GM23248 (cell line): ENCODE results near the gene TAPBP. TPM values are rescaled to one million over a fixed set of nuclear protein-coding genes. Genes with fewer than 3 reads are reported as not detected.

Experiments used
- DNase-seq: peaks from one replicate; pipeline ENCODE4 v3.0.0-alpha.2; 2015
- H2AFZ ChIP-seq: fragments of 200-600 bp; sonication (generic); 2 replicates; pipeline ENCODE4 v1.6.1; 2016; ENCODE audit warnings: antibody characterized with exemption
- H3F3A ChIP-seq: fragments of 200-600 bp; sonication (generic); 2 replicates; pipeline ENCODE4 v1.6.1; 2016; ENCODE audit warnings: mild to moderate bottlenecking, antibody characterized with exemption, mixed run types; ENCODE audit not compliant: insufficient read depth
- H3K27ac ChIP-seq: fragments of 200-600 bp; sonication (generic); 2 replicates; pipeline ENCODE4 v1.5.1; 2016; ENCODE audit warnings: mild to moderate bottlenecking
- H3K27me3 ChIP-seq: fragments of 200-600 bp; sonication (generic); replicated peaks from 2 replicates; pipeline ENCODE4 v1.6.1; 2016; ENCODE audit warnings: mild to moderate bottlenecking; ENCODE audit not compliant: insufficient read depth
- H3K36me3 ChIP-seq: fragments of 200-600 bp; sonication (generic); 2 replicates; pipeline ENCODE4 v1.6.1; 2016; ENCODE audit warnings: low read depth, mild to moderate bottlenecking
- H3K4me1 ChIP-seq: fragments of 200-600 bp; sonication (generic); 2 replicates; pipeline ENCODE4 v1.6.1; 2016; ENCODE audit warnings: mild to moderate bottlenecking; ENCODE audit not compliant: insufficient read depth
- H3K4me2 ChIP-seq: fragments of 200-600 bp; sonication (generic); one replicate; pipeline ENCODE4 v1.6.1; 2016; ENCODE audit warnings: mild to moderate bottlenecking; ENCODE audit not compliant: unreplicated experiment
- H3K4me3 ChIP-seq: fragments of 200-600 bp; sonication (generic); 2 replicates; pipeline ENCODE4 v1.5.1; 2016; ENCODE audit warnings: mild to moderate bottlenecking
- H3K79me2 ChIP-seq: fragments of 200-600 bp; sonication (generic); 2 replicates; pipeline ENCODE4 v1.6.1; 2016; ENCODE audit warnings: mild to moderate bottlenecking; ENCODE audit not compliant: insufficient read depth
- H3K9ac ChIP-seq: fragments of 200-600 bp; sonication (generic); 2 replicates; pipeline ENCODE4 v1.6.1; 2016; ENCODE audit warnings: mild to moderate bottlenecking
- H3K9me2 ChIP-seq: fragments of 200-600 bp; sonication (generic); 2 replicates; pipeline ENCODE4 v1.6.1; 2016; ENCODE audit warnings: mixed run types, mild to moderate bottlenecking, moderate library complexity; ENCODE audit not compliant: insufficient read depth
- H3K9me3 ChIP-seq: fragments of 200-600 bp; sonication (generic); one replicate; pipeline ENCODE4 v1.6.1; 2017; ENCODE audit warnings: low read depth
- H4K20me1 ChIP-seq: fragments of 200-600 bp; sonication (generic); 2 replicates; pipeline ENCODE4 v1.6.0; 2016; ENCODE audit not compliant: insufficient read depth
- EZH2 ChIP-seq: fragments of 200-600 bp; sonication (generic); IDR thresholded peaks from 2 replicates; pipeline ENCODE4 v1.6.1; 2018; ENCODE audit warnings: antibody characterized with exemption, mild to moderate bottlenecking; ENCODE audit not compliant: insufficient read depth, poor library complexity, severe bottlenecking
- EZH2phosphoT487 ChIP-seq: fragments of 200-600 bp; sonication (generic); IDR thresholded peaks from 2 replicates; pipeline ENCODE4 v1.6.1; 2018; ENCODE audit warnings: antibody characterized with exemption, moderate library complexity, mild to moderate bottlenecking, low read depth; ENCODE audit not compliant: insufficient read depth
- WGBS, 2 experiments: methylation state at CpG; one replicate each; pipeline ENCODE4 v1.1.6; 2015 to 2017; ENCODE audit warnings: low lambda C conversion rate in 2 of 2, low coverage in 1 of 2; ENCODE audit errors: missing lambda C conversion rate in 2 of 2; 5-methylcytosine and 5-hydroxymethylcytosine counted together
- in situ Hi-C: fragments of 300-500 bp; cut with MboI; formaldehyde crosslinking; loops from 2 replicates; pipeline ENCODE4 v1.15.0; 2020
- polyA plus RNA-seq: library from polyadenylated mRNA; unstranded; fragments of >200 nt; fragmentation: Nextera tagmentation; extraction: Ambion mirVana; gene quantifications from 2 replicates; pipeline ENCODE4 v1.2.1, GENCODE V29; 2016
- total RNA-seq: library from RNA; depleted of rRNA; stranded (reverse); fragments of >200 nt; shearing (Covaris generic); gene quantifications from 2 replicates; pipeline ENCODE4 v1.2.3, GENCODE V29; 2014

The TAPBP gene
- total and polyA plus RNA-seq, 2 experiments from 2014 or later, result 68.7 to 75.8 TPM

- H2AFZ ChIP-seq, result peak overlapping the region; percentile 41
- H3K4me3 ChIP-seq, result peak overlapping the region; percentile 94
- H3K36me3 ChIP-seq, result peaks cover 9% of the 10 kb centered on the region; the same call in 1 of the 2 replicates
- peaks cover 64% of the 10 kb centered on the region for H3K79me2 ChIP-seq
- H3K9ac ChIP-seq, result peak overlapping the region; percentile 91
- DNase-seq, result peak; percentile 80
- in situ Hi-C loops, result no loop called here
- H3K9me3 ChIP-seq, result no peaks in the 10 kb centered on the region
- 1% methylated on average over 29 to 32 of the region's 33 CpGs for WGBS, 2 experiments
- peak overlapping the region; percentile 93 for H3K4me2 ChIP-seq
- H4K20me1 ChIP-seq, result no peaks in the 10 kb centered on the region; the same call in 1 of the 2 replicates
- H3K4me1 ChIP-seq, result peaks cover 8% of the 10 kb centered on the region
- TF ChIP-seq EZH2 (no peak), EZH2phosphoT487 (no peak)
- no peaks in the 10 kb centered on the region for H3K27me3 ChIP-seq
- no peaks in the 10 kb centered on the region for H3K9me2 ChIP-seq
- H3F3A ChIP-seq, result peaks cover 4% of the 10 kb centered on the region
- H3K27ac ChIP-seq, result peak overlapping the region; percentile 90
These were observed 671 bp downstream of the TAPBP start for GRCh38 chr6:33313105-33313708.

GRCh38 chr6:33312361-33313104 lies 1.3 kb downstream of the TAPBP start:
- peak; percentile 86 for DNase-seq
- Histone ChIP-seq H3F3A (no peaks in the 10 kb centered on the region), H3K4me3 (peak overlapping the region; percentile 94), H4K20me1 (no peaks in the 10 kb centered on the region; the same call in 1 of the 2 replicates), H3K9ac (peak overlapping the region; percentile 91), H3K4me2 (peak overlapping the region; percentile 93), H3K9me3 (no peaks in the 10 kb centered on the region), H2AFZ (peak overlapping the region; percentile 41), H3K79me2 (peaks cover 71% of the 10 kb centered on the region), H3K27me3 (no peaks in the 10 kb centered on the region), H3K36me3 (peaks cover 9% of the 10 kb centered on the region; the same call in 1 of the 2 replicates), H3K9me2 (no peaks in the 10 kb centered on the region), H3K27ac (peak overlapping the region; percentile 90), H3K4me1 (peaks cover 6% of the 10 kb centered on the region; the same call in 1 of the 2 replicates)
- 14 to 15% methylated on average over 28 of the region's 29 CpGs for WGBS, 2 experiments
- TF ChIP-seq EZH2phosphoT487 (no peak), EZH2 (no peak)
- in situ Hi-C loops, result no loop called here

- in situ Hi-C loops, result no loop called here
- Histone ChIP-seq H3F3A (peaks cover 6% of the 10 kb centered on the region; the same call in 1 of the 2 replicates), H3K27me3 (no peaks in the 10 kb centered on the region), H3K79me2 (peaks cover 100% of the 10 kb centered on the region), H3K9me3 (no peaks in the 10 kb centered on the region), H3K4me2 (no peak overlapping the region), H3K4me3 (no peak overlapping the region), H4K20me1 (no peaks in the 10 kb centered on the region; the same call in 1 of the 2 replicates), H3K9me2 (no peaks in the 10 kb centered on the region), H3K27ac (no peak overlapping the region), H3K4me1 (peaks cover 4% of the 10 kb centered on the region; the same call in 1 of the 2 replicates), H3K36me3 (peaks cover 15% of the 10 kb centered on the region), H3K9ac (no peak overlapping the region), H2AFZ (no peak overlapping the region)
- 76 to 79% methylated on average over 4 of the region's 4 CpGs for WGBS, 2 experiments
- TF ChIP-seq EZH2phosphoT487, result no peak
- no peak for DNase-seq
These were observed 7.5 kb downstream of the TAPBP start for GRCh38 chr6:33306356-33306755.

- DNase-seq, result no peak
- Histone ChIP-seq H3K4me3 (no peak overlapping the region), H3K79me2 (peaks cover 98% of the 10 kb centered on the region), H3K9me3 (no peaks in the 10 kb centered on the region), H3K36me3 (peaks cover 15% of the 10 kb centered on the region), H3K27ac (no peak overlapping the region), H2AFZ (no peak overlapping the region), H3K9me2 (no peaks in the 10 kb centered on the region), H4K20me1 (no peaks in the 10 kb centered on the region; the same call in 1 of the 2 replicates), H3F3A (peaks cover 13% of the 10 kb centered on the region), H3K4me1 (peaks cover 10% of the 10 kb centered on the region; the same call in 1 of the 2 replicates), H3K9ac (no peak overlapping the region), H3K27me3 (no peaks in the 10 kb centered on the region), H3K4me2 (no peak overlapping the region)
- TF ChIP-seq EZH2phosphoT487, result no peak
- TF ChIP-seq EZH2, result no peak
- WGBS, 2 experiments, result 86 to 89% methylated on average over 8 of the region's 8 CpGs
- in situ Hi-C loops, result no loop called here
These were observed 8.8 kb downstream of the TAPBP start for GRCh38 chr6:33305052-33305451.
